Inferior parietal cortex (tissue), 1 donor: ENCODE data around the gene BRIP1.

Experiments
- DNase-seq: peaks from one replicate; pipeline ENCODE4 v3.0.0-alpha.2; 2016; ENCODE audit errors: extremely low spot score

Gene BRIP1

DNA sequence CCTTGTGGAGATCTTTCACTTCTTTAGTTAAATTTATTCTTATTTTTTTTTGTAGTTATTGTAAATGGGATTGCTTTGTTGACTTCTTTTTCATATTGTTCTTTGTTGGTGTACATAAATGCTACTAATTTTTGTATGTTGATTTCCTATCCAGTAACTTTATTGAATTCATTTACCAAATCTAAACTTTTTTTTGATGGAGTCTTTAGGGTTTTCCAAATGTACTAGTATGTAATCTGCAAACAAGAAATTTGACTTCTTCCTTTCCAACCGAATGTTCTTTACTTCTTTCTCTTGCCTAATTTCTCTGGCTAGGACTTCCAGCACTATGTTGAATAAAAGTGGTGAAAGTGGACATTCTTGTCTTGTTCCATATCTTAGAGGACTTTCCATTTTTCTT, 230.5 kb downstream of the BRIP1 start:
- DNase-seq, result no peak

DNA sequence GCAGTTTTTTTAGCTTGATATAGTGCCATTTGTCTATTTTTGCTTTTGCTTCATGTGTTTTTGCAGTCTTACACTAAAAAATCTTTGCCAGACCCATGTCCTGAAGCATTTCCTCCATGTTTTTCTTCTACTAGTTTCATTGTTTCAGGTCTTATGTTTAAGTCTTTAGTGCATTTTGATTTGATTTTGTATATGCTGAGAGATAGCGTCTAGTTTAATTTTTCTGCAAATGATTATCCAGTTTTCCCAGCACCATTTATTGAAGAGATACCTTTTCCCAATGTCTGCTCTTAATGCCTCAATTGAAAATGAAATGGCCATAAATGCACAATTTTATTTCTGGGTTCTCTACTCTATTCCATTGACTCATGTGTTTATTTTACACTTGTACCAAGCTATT, 231.5 kb downstream of the BRIP1 start:
- DNase-seq, result no peak
